ENCODE measurements around the gene CBX4. TPM values are rescaled to one million over a fixed set of nuclear protein-coding genes. Genes with fewer than 3 reads are reported as not detected.

The CBX4 gene
- total and polyA plus RNA-seq, 2 of the 13 experiments (the other 11 are each of a cell fraction or from before 2014, with no cell fraction given), result 25.8 to 50.8 TPM

DNA sequence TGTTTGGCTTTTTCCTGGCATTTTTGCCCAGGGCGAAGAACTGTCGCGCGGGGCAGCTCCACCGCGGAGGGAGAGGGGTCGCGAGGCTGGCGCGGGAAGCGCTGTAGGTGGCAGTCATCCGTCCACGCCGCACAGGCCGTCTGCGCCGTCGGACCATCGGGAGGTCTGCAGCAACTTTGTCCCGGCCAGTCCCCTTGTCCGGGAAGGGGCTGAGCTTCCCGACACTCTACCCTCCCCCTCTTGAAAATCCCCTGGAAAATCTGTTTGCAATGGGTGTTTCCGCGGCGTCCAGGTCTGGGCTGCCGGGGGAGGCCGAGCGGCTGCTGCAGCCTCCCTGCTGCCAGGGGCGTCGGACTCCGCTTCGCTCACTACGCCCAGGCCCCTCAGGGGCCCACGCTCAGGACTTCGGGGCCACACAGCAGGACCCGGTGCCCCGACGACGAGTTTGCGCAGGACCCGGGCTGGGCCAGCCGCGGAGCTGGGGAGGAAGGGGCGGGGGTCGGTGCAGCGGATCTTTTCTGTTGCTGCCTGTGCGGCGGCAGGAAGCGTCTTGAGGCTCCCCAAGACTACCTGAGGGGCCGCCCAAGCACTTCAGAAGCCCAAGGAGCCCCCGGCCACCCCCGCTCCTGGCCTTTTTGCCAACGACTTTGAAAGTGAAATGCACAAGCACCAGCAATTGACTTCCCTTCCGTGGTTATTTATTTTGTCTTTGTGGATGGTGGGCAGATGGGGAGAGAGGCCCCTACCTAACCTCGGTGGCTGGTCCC, 2.3 kb upstream of the CBX4 start (continued):
- TF ChIP-seq, protein P1, sequence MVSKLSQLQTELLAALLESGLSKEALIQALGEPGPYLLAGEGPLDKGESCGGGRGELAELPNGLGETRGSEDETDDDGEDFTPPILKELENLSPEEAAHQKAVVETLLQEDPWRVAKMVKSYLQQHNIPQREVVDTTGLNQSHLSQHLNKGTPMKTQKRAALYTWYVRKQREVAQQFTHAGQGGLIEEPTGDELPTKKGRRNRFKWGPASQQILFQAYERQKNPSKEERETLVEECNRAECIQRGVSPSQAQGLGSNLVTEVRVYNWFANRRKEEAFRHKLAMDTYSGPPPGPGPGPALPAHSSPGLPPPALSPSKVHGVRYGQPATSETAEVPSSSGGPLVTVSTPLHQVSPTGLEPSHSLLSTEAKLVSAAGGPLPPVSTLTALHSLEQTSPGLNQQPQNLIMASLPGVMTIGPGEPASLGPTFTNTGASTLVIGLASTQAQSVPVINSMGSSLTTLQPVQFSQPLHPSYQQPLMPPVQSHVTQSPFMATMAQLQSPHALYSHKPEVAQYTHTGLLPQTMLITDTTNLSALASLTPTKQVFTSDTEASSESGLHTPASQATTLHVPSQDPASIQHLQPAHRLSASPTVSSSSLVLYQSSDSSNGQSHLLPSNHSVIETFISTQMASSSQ (IDR thresholded peaks at IDR 0.05; ENCODE audit: low read depth), result no peak
- TF ChIP-seq, protein P1 (CRISPR knock-in tag; IDR thresholded peaks at IDR 0.05; ENCODE audit: borderline replicate concordance), result 0 out of 2 replicates have a peak, but pooled peaks have one; percentile 14
- TF ChIP-seq ZNF280D (CRISPR knock-in tag; IDR thresholded peaks at IDR 0.05) (no peak), ZZZ3 (CRISPR knock-in tag; IDR thresholded peaks at IDR 0.05; ENCODE audit: borderline replicate concordance) (no peak), NFAT5 (CRISPR knock-in tag; IDR thresholded peaks at IDR 0.05) (no peak), MAZ (IDR thresholded peaks at IDR 0.05; ENCODE audit: borderline replicate concordance, low read depth, low read length) (no peak), MAZ (CRISPR knock-in tag; IDR thresholded peaks at IDR 0.05; ENCODE audit: low read depth) (no peak), ZSCAN22 (CRISPR knock-in tag; IDR thresholded peaks at IDR 0.05) (no peak), FOXA3 (CRISPR knock-in tag; IDR thresholded peaks at IDR 0.05) (0 out of 2 replicates have a peak, but pooled peaks have one; percentile 17), DNMT3B (CRISPR knock-in tag; conservative IDR thresholded peaks at IDR 0.05) (no peak), SNAPC2 (CRISPR knock-in tag; IDR thresholded peaks at IDR 0.05) (no peak)
- TF ChIP-seq, protein P2, sequence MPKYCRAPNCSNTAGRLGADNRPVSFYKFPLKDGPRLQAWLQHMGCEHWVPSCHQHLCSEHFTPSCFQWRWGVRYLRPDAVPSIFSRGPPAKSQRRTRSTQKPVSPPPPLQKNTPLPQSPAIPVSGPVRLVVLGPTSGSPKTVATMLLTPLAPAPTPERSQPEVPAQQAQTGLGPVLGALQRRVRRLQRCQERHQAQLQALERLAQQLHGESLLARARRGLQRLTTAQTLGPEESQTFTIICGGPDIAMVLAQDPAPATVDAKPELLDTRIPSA (CRISPR knock-in tag; IDR thresholded peaks at IDR 0.05; ENCODE audit: borderline replicate concordance), result no peak
- TF ChIP-seq, protein P3, sequence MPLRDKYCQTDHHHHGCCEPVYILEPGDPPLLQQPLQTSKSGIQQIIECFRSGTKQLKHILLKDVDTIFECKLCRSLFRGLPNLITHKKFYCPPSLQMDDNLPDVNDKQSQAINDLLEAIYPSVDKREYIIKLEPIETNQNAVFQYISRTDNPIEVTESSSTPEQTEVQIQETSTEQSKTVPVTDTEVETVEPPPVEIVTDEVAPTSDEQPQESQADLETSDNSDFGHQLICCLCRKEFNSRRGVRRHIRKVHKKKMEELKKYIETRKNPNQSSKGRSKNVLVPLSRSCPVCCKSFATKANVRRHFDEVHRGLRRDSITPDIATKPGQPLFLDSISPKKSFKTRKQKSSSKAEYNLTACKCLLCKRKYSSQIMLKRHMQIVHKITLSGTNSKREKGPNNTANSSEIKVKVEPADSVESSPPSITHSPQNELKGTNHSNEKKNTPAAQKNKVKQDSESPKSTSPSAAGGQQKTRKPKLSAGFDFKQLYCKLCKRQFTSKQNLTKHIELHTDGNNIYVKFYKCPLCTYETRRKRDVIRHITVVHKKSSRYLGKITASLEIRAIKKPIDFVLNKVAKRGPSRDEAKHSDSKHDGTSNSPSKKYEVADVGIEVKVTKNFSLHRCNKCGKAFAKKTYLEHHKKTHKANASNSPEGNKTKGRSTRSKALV (CRISPR knock-in tag; IDR thresholded peaks at IDR 0.05), result no peak
